GM12892 (cell line): ENCODE data around the gene EXT2.

Experiments
- DNase-seq: peaks from one replicate; pipeline ENCODE4 v3.0.0; 2011; ENCODE audit not compliant: insufficient read length
- FAIRE-seq: peaks from 2 replicates; lab custom pipeline; 2011; peaks lifted over from hg19 to GRCh38; lab: Jason Lieb, UNC
- POLR2A ChIP-seq: IDR thresholded peaks from 2 replicates; pipeline ENCODE4 v1.6.1; 2011; ENCODE audit warnings: low read depth, low read length, control low read depth
- POLR2AphosphoS5 ChIP-seq: IDR thresholded peaks from 2 replicates; pipeline ENCODE4 v1.6.1; 2011; ENCODE audit warnings: low read depth, low read length, control low read depth
- TAF1 ChIP-seq: IDR thresholded peaks from 2 replicates; pipeline ENCODE4 v1.6.1; 2011; ENCODE audit warnings: low read depth, mild to moderate bottlenecking, control low read depth, low read length, borderline replicate concordance

The EXT2 gene

DNA sequence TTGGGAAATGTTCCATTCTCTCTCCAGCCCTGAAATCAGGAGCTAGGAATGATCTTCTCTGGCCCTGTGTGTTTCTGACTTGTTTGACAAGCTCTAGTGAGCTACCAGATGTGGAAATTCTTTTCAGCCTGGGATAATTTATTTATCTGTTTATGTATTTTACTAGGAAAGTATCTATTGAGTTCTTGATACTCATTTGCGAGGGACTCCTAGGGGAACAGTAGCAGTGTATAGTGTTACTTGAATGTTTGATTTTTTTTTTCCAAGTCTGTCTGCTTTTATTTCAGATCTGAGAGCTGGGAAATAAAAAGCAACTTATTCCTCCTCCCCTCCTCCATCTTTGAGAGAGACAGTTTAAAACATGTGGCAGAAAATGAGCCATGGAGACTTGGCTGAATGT is 122.0 kb downstream of the EXT2 start:
- DNase-seq (no peak), FAIRE-seq (no peak)
- no peak for TF ChIP-seq POLR2AphosphoS5
- no peak for TF ChIP-seq TAF1
- no peak for TF ChIP-seq POLR2A

DNA sequence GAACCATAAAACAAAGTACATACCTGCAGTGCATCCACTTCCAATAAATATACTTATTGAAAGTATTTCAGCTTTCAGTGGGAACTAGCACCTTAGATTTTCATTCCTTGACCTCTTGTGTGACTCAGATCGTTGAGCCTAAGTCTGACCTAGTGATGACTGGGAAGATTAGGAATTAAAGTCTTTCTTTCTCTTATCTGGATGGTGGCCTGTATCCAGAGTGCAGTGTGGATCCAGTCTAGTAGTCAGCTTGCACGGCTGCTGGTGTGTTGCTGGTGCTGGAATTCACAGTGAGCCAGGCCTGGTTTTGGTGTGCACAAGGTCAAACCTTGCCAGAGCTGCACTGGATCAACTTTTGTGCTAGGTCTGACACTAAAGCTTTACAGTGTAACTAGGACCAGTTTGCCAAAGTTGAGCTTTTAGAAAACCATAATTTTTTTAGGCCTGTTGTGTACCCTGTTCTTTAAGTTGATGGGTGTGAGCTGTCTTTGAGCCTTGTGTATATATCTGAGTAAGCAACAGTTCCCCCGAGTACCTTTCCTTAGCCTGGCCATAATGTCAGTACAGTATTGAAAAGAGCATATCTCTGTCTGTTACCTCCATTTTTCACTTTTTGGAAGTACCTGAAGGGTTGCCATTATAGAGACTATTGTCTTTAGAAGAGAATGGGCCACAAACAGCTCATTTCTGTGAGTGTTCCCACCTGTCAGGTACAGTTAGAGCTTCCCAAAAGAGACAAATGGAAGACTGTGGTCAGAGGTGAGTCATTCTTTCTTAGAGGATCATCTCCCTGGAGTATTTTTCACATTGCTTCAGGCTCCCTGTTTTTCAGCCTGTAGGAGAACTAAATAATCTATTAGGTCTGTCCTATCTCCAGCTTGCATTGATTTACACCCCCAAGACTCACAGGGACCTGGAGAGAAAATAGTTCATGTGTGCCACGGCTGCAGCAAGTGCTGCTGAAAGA is 124.6 kb downstream of the EXT2 start:
- TF ChIP-seq POLR2AphosphoS5 (no peak), TAF1 (no peak), POLR2A (no peak)
- DNase-seq (no peak), FAIRE-seq (no peak)

DNA sequence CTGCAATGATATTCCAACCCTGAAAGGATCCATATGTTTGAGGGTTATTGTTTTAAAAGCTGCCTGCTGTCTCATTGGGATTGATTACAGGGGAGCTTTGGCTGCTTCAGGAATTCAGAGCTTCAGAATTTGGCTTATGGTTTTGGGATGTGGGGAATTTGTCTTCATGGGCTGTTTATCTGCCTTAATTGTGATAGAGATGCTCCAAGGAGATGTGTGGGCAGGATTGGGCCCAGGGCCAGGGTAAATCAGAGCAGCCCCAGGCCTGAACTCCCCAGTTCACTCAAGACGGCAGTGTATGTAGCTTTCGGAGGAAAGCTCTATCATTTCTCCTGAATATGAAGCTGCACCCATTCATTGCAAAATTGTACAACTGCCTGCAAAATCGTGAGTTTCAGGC is 126.0 kb downstream of the EXT2 start:
- no peak for FAIRE-seq
- no peak for DNase-seq
- TF ChIP-seq POLR2AphosphoS5 (no peak), POLR2A (no peak), TAF1 (no peak)

DNA sequence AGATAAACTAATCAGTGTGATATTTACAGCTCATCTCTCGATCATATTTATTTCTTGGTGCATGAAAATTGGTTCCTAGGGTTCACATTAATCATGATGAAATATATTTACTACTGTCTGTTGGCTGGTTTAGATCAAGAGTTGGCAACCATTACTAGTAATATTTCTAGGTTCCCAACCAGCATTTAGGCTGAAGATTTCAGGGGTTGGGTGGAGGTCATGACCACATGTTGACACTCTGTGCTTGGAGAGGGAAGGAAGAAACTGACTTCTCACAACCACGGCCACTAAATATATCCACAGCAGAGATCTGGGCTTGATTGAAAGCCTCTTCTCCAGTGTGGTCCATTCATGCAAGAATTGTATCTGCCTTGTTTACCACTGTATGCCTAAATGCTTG is 126.5 kb downstream of the EXT2 start:
- TF ChIP-seq POLR2A (no peak), POLR2AphosphoS5 (no peak), TAF1 (no peak)
- FAIRE-seq (no peak), DNase-seq (no peak)

DNA sequence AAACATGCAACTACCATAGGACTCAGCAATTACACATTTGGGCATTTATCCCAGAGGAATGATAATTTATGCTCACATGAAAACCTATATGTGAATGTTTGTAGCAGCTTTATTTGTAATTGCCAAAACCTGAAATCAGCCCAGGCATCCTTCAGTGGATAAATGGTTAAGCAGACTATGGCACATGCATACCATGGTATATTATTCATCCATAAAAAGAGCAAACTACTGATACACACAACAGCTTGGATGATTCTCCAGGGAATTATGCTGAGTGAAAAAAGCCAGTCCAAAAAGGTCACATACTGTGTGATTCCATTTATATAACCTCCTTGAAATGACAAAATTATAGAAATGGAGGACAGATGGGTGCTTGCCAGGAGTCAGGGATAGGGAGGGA is 127.8 kb downstream of the EXT2 start:
- no peak for TF ChIP-seq TAF1
- no peak for TF ChIP-seq POLR2AphosphoS5
- no peak for TF ChIP-seq POLR2A
- DNase-seq (no peak), FAIRE-seq (no peak)

DNA sequence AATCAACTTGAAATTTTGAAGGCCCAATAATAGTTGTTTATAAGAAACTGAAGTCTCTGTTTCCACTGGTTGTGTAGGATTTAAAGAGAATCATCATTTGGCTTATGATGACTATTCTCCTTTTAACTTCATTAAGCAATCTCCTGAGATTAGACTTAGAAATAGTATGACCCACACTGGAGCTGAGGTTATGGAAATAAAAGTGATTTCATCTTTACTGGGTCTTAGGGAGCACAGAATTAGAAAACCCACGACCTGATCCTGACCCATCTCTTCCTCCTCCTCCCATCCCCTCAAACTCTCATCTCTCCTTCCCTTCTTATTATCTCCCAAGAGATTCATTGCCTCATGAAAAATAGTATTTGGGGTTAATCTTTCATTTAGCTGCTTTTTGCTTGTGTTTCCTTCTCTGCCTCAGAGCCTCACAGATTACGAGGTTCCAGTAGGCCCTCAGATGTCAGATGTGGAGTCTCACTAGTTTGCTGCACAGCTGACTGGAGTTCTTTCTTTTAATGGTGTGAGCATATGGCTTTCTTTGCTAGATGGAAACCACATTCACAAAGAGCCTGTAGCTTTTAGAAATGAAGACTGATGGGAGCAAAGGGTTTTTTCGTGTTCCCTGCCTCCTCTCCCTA is 129.5 kb downstream of the EXT2 start:
- DNase-seq: no peak
- FAIRE-seq: no peak
- no peak for TF ChIP-seq TAF1
- no peak for TF ChIP-seq POLR2AphosphoS5
- TF ChIP-seq POLR2A: no peak

DNA sequence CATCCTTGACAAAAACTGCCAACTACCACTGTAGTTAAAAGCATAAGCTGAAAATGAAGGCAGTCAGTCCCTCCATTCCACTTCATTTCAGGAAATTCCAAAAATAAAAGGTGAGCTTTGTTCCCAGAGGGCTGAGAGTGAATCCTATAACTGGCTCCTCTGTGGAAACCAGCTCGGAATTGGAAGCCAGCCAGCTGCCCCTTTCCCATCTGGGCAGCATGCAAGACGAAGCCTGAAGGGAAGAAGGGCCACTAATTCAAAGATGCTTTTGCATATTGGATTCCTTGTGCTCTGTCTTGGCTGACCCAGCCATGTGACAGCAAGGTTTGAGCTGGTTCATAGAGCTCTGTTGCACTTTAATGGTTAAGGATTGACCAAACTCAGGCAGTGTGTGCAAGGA is 131.0 kb downstream of the EXT2 start:
- DNase-seq (no peak), FAIRE-seq (peak; percentile 9)
- TF ChIP-seq POLR2AphosphoS5: no peak
- no peak for TF ChIP-seq TAF1
- TF ChIP-seq POLR2A: no peak

DNA sequence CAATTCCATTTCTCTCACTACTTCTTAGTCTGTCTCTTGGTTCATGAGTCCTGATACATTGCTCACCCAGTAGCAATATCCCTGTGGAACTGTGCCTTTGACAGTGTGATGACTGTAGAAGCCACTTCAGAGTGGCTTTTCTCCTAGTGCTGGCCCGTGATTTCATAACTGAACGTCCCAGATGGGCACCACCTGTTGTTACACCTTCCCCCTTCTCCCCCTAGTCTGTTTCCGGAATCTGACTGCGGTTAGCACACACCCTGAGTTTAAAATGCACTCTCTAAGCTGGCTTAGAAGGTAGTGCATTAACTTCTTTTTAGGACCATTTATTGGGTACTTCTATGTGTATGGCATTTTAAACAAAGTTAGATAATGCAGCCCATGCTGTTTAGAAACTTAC is 131.5 kb downstream of the EXT2 start:
- DNase-seq (no peak), FAIRE-seq (no peak)
- TF ChIP-seq POLR2AphosphoS5 (no peak), POLR2A (no peak), TAF1 (no peak)

DNA sequence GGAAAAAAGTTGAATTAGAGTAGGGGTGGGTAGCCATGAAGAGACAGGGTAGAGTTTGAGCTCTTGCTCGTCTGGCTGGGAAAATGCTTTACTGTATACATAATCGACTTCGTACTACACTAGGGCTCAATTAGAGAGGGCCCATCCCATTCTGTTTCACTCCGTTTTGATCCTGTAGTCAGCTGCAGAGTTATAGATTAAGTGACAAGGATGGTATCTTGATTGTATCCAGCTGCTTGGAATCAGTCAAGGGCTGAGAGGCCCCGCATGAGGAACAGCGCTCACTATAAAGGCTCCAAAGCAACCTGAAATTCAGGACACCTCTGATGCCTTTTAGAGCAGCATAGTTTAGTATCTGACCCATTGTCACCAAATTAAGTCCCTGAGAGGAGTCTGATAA is 132.9 kb downstream of the EXT2 start:
- no peak for FAIRE-seq
- TF ChIP-seq TAF1: no peak
- DNase-seq: no peak

DNA sequence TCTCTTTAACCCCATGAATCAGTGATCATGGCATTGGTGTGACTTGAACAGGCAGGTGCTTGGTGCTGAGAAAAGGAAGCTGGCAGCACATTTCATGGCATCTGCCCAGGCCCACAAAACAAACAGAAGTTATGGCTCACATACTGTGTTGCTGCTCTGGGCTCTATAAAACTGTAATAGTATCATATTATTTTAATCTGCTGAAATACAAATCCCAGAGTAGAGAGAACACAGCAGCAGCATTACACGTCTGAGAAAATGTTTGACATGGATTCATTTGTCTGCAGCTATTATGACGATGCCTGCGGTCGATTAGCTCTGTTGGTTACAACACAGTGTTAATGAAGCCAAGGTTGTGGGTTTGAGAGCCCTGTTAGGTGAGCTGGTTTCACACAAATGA is 133.6 kb downstream of the EXT2 start:
- TF ChIP-seq TAF1: no peak
- no peak for TF ChIP-seq POLR2AphosphoS5
- no peak for TF ChIP-seq POLR2A
- no peak for FAIRE-seq

DNA sequence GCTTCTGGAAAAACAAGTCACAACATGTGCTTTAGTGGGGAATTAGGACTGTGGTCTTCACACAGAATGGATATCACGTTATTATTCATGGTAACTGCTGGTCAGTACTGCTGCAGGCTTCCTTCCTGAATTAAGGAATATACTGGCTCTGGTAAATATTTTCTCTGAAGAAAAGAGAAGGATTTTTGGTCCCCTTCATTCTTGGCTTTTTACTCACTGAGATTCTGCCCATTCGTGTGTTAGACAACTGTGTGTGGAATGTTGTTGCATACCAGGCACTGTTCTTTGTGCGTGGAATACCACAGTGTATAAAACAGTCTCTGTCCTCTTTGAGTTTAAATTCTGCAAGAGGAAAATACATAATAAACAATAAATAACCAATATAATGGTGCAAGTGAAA is 134.1 kb downstream of the EXT2 start:
- FAIRE-seq: no peak

More for the DNA sequence above, 133.6 kb downstream of the EXT2 start:
- DNase-seq: no peak

DNA sequence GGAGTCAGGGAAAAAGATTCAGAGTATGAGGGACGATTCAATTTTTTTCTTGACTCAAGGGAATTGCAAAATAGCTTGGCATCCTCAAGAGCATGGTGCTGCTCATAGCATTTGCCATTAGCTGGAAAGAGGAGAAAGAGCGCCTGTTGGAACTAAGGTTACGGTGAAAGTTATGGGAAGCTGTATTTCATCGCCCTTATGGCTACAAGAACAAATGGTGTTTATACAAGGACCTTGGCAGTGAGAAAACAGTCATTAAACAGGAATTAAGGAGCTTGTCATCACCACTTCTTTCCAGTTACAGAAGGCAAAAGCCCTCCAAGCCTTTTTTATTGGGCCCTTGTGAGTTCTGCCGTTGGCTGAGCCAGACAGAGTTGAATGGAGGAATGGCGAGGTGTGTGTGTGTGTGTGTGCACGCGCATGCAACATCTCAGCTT is 140.3 kb downstream of the EXT2 start:
- TF ChIP-seq POLR2A (no peak), POLR2AphosphoS5 (no peak), TAF1 (no peak)
- DNase-seq (no peak), FAIRE-seq (no peak)

More for the DNA sequence above, 134.1 kb downstream of the EXT2 start:
- no peak for TF ChIP-seq POLR2AphosphoS5
- no peak for DNase-seq
